GM21619 (cell line): ENCODE measurements around the gene DYNLL1.
"Not testable (repeated sequence)": the region's sequence is repeated elsewhere in the genome, so short reads cannot be mapped to it uniquely, and the experiment has no call there.

Experiments
- ATAC-seq: cut with Tn5 transposase; IDR thresholded peaks from one replicate; pipeline ENCODE4 v1.9.1; 2021; ENCODE audit not compliant: unreplicated experiment

Gene DYNLL1

GRCh38 chr12:120504587-120504986, 8.7 kb downstream of the DYNLL1 start:
- no peak for ATAC-seq

GRCh38 chr12:120508537-120508936, 12.6 kb downstream of the DYNLL1 start:
- no peak for ATAC-seq

- ATAC-seq: no peak
Measured at GRCh38 chr12:120514002-120514401, 18.1 kb downstream of the DYNLL1 start.

GRCh38 chr12:120515496-120515895, 19.6 kb downstream of the DYNLL1 start:
- no peak for ATAC-seq

GRCh38 chr12:120519324-120519723, 23.4 kb downstream of the DYNLL1 start:
- not testable (repeated sequence) for ATAC-seq

- no peak for ATAC-seq
Measured at GRCh38 chr12:120522568-120522967, 26.7 kb downstream of the DYNLL1 start.

- peak; percentile 66 for ATAC-seq
Measured at GRCh38 chr12:120528861-120529525, 33.1 kb downstream of the DYNLL1 start, which contains the start of gene COQ5. COQ5 (minus strand) TSS chr12:120529158; CDS start chr12:120529141, 17 bp downstream.

GRCh38 chr12:120529641-120530417, 33.9 kb downstream of the DYNLL1 start:
- no peak for ATAC-seq

- ATAC-seq: not testable (repeated sequence)
Measured at GRCh38 chr12:120530418-120530761, 34.5 kb downstream of the DYNLL1 start.

- no peak for ATAC-seq
Measured at GRCh38 chr12:120532701-120533238, 36.9 kb downstream of the DYNLL1 start.

GRCh38 chr12:120534203-120534702, 38.3 kb downstream of the DYNLL1 start, which contains the start of gene RNF10:
RNF10 (plus strand) TSS chr12:120534356; CDS start chr12:120534812, 456 bp downstream.
- peak; percentile 55 for ATAC-seq

GRCh38 chr12:120534703-120535655, 39.1 kb downstream of the DYNLL1 start:
- peak; percentile 28 for ATAC-seq

- ATAC-seq: no peak
Measured at GRCh38 chr12:120536064-120536791, 40.3 kb downstream of the DYNLL1 start.

- no peak for ATAC-seq
Measured at GRCh38 chr12:120537856-120538220, 41.9 kb downstream of the DYNLL1 start.

- no peak for ATAC-seq
Measured at GRCh38 chr12:120538281-120539156, 42.6 kb downstream of the DYNLL1 start.

- no peak for ATAC-seq
Measured at GRCh38 chr12:120539303-120539702, 43.4 kb downstream of the DYNLL1 start.

- ATAC-seq: no peak
Measured at GRCh38 chr12:120540445-120540844, 44.5 kb downstream of the DYNLL1 start.

GRCh38 chr12:120542166-120542565, 46.3 kb downstream of the DYNLL1 start:
- ATAC-seq: no peak

- ATAC-seq: no peak
Measured at GRCh38 chr12:120544691-120545090, 48.8 kb downstream of the DYNLL1 start.
